Left ventricle myocardium inferior (tissue), 1 donor: ENCODE results near the gene NPM3. TPM values are rescaled to one million over a fixed set of nuclear protein-coding genes. Genes with fewer than 3 reads are reported as not detected.

Experiments
- DNase-seq: peaks from one replicate; pipeline ENCODE4 v3.0.0-alpha.2; 2020
- H3K27ac ChIP-seq: fragments of 200-600 bp; replicated peaks from 2 replicates; pipeline ENCODE4 v1.8.0; 2021
- H3K27me3 ChIP-seq: fragments of 200-600 bp; 2 replicates; pipeline ENCODE4 v1.8.0; 2021; ENCODE audit warnings: low read depth
- H3K36me3 ChIP-seq: fragments of 200-600 bp; 2 replicates; pipeline ENCODE4 v1.8.0; 2021
- H3K4me1 ChIP-seq: fragments of 200-600 bp; 2 replicates; pipeline ENCODE4 v1.8.0; 2021
- H3K4me3 ChIP-seq: fragments of 200-600 bp; 2 replicates; pipeline ENCODE4 v1.8.0; 2021; ENCODE audit warnings: mild to moderate bottlenecking, moderate library complexity
- H3K9me3 ChIP-seq: fragments of 200-600 bp; replicated peaks from 2 replicates; pipeline ENCODE4 v1.8.0; 2021
- intact Hi-C: fragments of 100-400 bp; cut with micrococcal nuclease; formaldehyde crosslinking; loops from one replicate; pipeline ENCODE4 v1.11.0; 2022
- total RNA-seq: library from RNA; stranded (reverse); fragmentation: NEBNext Ultra II Directional; extraction: Animal tissue kit (Norgen Biotek cat#: 25700); gene quantifications from one replicate; pipeline ENCODE4 v1.2.1, GENCODE V29; 2021
- TF ChIP-seq, protein P1 (sequence below): fragments of 200-600 bp; IDR thresholded peaks from 2 replicates; pipeline ENCODE4 v1.8.0; 2021; ENCODE audit warnings: antibody characterized with exemption, mild to moderate bottlenecking, borderline replicate concordance
- donor health status: DM: no; HTN: yes; CAD: no; lungs with severe emphysema.

NPM3 gene
- total RNA-seq, 1 donor from 2014 or later: 7.9 TPM

GRCh38 chr10:101774589-101775272 is 8.5 kb downstream of the NPM3 start:
- intact Hi-C loops: no loop called here
- H3K27me3 ChIP-seq: peaks cover 100% of the 10 kb centered on the region

DNA sequence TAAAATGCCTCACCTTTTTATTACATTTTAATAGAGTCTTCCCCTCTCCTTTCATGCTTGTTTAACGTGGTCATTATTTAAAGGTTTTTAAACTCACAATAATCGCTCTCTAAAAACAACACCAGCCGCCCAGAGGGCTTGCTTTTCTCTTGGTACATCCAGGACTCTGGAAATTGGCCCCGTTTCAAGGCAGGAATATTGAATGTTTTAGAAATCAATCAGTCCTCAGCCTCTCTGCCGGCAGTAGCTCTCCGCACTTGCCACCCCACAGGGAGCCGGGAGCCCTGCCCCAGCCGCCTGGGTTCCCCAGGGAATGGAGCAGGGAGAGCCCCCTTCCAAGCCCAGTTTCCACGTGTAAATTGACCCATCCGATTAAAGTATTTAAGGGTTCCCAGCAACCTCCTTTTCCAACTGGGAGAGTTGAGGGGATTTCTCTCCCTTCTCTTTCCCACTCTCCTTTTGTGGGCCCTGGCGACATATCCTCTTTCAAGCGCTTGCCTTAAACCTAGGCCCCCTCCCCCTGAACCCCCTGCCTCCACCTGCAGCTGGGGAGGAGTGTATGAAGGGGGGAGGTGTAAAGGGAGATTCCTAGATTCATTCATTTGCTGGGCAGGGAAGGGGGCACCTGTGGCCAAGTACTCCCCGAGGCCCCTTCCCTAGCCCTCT is 9.2 kb downstream of the NPM3 start:
- TF ChIP-seq, protein P1, sequence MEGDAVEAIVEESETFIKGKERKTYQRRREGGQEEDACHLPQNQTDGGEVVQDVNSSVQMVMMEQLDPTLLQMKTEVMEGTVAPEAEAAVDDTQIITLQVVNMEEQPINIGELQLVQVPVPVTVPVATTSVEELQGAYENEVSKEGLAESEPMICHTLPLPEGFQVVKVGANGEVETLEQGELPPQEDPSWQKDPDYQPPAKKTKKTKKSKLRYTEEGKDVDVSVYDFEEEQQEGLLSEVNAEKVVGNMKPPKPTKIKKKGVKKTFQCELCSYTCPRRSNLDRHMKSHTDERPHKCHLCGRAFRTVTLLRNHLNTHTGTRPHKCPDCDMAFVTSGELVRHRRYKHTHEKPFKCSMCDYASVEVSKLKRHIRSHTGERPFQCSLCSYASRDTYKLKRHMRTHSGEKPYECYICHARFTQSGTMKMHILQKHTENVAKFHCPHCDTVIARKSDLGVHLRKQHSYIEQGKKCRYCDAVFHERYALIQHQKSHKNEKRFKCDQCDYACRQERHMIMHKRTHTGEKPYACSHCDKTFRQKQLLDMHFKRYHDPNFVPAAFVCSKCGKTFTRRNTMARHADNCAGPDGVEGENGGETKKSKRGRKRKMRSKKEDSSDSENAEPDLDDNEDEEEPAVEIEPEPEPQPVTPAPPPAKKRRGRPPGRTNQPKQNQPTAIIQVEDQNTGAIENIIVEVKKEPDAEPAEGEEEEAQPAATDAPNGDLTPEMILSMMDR: no peak
- no peak for DNase-seq
- no peak overlapping the region for H3K4me3 ChIP-seq
- intact Hi-C loops: no loop called here
- H3K9me3 ChIP-seq: no peaks in the 10 kb centered on the region
- no peaks in the 10 kb centered on the region for H3K36me3 ChIP-seq
- peaks cover 27% of the 10 kb centered on the region for H3K4me1 ChIP-seq
- peaks cover 100% of the 10 kb centered on the region for H3K27me3 ChIP-seq
- H3K27ac ChIP-seq: no peak overlapping the region

More at GRCh38 chr10:101774589-101775272, 8.5 kb downstream of the NPM3 start:
- DNase-seq: no peak
- peak overlapping the region; percentile 50 for H3K4me3 ChIP-seq
- no peaks in the 10 kb centered on the region for H3K36me3 ChIP-seq
- TF ChIP-seq, protein P1: no peak
- no peak overlapping the region for H3K27ac ChIP-seq
- peaks cover 33% of the 10 kb centered on the region for H3K4me1 ChIP-seq
- no peaks in the 10 kb centered on the region for H3K9me3 ChIP-seq

GRCh38 chr10:101772895-101773761 is 10.1 kb downstream of the NPM3 start:
- Histone ChIP-seq H3K27ac (no peak overlapping the region), H3K4me3 (no peak overlapping the region), H3K36me3 (no peaks in the 10 kb centered on the region), H3K27me3 (peaks cover 100% of the 10 kb centered on the region), H3K4me1 (peaks cover 19% of the 10 kb centered on the region), H3K9me3 (no peaks in the 10 kb centered on the region)
- TF ChIP-seq, protein P1: no peak
- no peak for DNase-seq
- intact Hi-C loops: no loop called here

DNA sequence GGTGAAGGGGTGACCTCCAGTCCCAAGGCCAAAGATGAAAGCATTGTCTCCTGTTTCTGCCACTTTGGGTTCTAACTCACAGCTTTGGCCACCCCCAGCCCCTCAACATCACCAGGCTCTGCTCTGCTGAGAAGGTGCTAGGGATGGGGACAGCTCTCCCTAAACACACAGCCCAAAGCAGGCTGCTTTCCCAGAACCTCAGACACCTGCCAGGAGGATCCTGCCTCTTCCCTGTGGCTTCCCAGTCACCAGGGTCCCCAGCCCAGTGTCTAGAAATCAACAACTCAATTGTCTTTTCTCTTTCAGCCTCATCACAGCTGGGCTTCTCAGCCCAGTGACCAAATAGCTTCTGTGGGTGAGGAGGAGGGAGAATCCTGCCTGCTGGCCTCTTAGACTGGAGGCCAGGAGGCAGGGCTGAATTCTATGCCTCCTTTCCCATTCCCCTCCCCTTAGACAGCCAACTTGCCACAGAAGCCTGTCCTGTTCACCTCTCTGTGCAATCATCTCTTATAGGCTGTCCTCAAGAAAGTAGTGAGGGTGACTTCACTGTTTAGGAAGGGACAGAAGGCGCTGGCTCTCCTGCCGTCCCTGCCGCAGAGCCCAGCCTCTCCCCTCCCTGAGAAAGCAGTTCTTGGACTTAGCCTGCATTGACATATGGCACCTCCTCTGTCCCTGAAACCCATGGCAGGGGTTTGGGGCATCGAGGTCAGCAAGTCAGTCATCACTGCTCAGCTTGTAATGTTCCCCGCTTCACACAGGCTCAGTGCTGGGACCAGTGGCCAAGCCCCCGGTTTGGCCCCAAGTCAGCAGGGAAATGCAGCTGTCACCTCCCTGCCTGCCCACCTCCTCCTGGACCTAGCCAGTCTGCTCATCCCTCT is 11.0 kb downstream of the NPM3 start:
- intact Hi-C loops: no loop called here

More for the DNA sequence above, 11.0 kb downstream of the NPM3 start:
- Histone ChIP-seq H3K36me3 (no peaks in the 10 kb centered on the region), H3K9me3 (no peaks in the 10 kb centered on the region), H3K4me3 (no peak overlapping the region), H3K27me3 (peaks cover 100% of the 10 kb centered on the region), H3K27ac (no peak overlapping the region), H3K4me1 (peaks cover 19% of the 10 kb centered on the region)
- no peak for DNase-seq
- TF ChIP-seq, protein P1: no peak
